ENCODE data around the gene ZDHHC17.

Gene ZDHHC17

DNA sequence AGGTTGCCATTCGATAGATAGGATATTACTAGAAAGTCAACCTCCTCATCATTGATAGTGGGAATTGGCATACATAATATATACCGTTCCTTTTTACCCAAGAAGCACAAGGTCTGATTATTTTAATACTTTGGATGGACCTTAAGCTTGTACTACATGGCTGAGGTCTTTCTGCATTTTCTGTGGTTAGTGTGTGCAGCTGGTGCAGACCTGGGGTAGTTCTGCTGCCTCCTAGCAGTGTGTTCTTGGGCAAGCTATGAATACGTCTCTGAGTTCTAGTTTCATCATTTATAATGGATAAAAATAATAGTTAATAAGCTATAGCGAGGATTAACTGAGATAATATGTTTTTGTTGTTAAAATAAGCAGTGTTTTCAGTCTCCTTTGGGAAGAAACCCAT is 2.2 kb downstream of the ZDHHC17 start:
- in situ Hi-C loops (cut with MboI; ENCODE audit: low sequenced_read_pairs): no loop called here

DNA sequence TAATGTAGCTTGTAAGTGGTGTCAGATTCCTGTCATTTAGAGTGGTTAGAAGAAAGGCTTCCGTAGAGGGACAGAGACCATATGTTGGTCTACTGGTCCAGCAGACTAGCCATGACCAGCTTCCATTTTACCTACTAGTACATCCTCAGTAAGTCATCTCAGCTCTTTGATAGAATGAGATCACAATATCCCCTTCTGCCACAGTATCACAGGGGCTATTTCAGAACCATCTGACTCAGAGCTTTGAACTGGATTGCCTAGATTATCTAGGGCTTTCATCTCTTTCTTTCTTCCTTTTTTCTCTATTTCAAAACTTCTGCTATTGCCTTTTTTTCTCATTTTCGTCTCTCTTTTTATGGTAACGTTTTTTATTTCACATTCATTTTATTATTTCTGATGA is 4.7 kb downstream of the ZDHHC17 start:
- in situ Hi-C loops (cut with MboI; ENCODE audit: low sequenced_read_pairs): no loop called here

DNA sequence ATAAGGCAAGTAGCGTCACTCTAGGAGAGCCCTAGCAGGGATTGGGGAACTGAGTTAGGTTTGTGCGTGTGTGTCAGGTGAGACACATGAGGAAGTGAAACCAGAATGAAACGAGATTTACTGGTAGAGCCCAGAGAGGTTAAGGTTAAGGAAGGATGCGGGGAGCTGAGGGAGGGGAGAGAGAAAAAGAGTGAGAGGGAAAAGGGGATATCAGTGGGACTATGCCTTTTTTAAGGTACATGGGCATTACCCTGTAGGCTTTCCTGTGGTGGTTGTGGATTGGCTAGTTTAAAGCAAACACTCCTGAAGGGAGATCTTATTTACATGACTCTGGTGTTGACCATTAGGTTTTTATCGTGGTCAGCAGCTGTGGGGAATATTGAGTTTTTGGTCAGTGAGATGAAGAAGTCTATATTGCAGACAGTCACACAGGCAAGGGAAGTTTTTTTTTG is 13.9 kb downstream of the ZDHHC17 start:
- in situ Hi-C loops (cut with MboI; ENCODE audit: low sequenced_read_pairs): loop anchor here (25.0 kb wide), 1 partner anchor 140 kb away; no protein-coding TSS in a partner anchor

DNA sequence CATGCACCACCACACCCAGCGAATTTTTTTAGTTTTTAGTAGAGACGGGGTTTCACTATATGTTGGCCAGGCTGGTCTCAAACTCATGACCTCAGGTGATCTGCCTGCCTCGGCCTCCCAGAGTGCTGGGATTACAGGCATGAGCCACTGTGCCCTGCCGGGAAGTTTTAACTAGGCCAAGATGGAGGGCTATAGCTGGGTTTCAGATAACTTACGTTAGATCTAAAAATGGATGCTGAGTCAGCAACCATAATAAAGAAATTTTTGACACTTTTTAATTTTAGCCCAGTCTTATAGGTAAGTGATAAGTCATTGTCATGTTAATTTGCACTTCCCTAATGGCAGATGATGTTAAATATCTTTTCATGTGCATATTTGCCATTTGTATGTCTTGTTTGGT is 14.4 kb downstream of the ZDHHC17 start:
- in situ Hi-C loops (cut with MboI; ENCODE audit: low sequenced_read_pairs): loop anchor here (25.0 kb wide), 1 partner anchor 141 kb away; no protein-coding TSS in a partner anchor

DNA sequence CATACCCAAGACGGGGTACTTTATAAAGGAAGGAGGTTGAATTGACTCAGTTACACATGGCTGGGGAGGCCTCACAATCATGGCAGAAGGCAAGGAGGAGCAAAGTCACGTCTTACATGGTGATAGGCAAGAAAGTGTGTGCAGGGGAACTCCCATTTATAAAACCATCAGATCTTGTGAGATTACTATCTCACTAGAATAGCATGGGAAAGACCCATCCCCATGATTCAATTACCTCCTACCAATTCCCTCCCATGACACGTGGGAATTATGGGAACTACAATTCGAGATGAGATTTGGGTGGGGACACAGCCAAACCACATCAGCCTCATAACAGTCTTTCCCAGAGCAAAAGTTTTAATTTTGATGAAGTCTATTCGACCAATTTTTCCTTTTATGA is 15.4 kb downstream of the ZDHHC17 start:
- in situ Hi-C loops (cut with MboI; ENCODE audit: low sequenced_read_pairs): loop anchor here (25.0 kb wide), 1 partner anchor 142 kb away; no protein-coding TSS in a partner anchor

DNA sequence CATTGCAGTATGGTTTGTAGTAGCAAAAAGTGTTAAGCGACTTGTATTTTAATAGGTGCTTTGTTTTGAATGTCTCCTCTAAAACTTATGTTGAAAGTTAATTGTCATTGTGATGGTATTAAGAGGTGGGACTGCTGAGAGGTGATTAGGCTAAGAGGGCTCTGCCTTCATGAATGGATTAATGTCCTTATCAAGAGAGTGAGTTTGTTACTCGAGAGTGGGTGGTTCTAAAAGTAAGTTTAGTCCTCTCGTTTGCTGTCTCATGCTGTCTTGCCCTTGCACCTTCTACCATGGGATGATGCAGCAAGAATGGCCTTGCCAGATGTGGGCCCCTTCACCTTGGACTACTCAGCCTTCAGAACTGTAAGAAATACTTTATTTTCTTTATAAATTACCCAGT is 17.4 kb downstream of the ZDHHC17 start:
- in situ Hi-C loops (cut with MboI; ENCODE audit: low sequenced_read_pairs): loop anchor here (25.0 kb wide), 1 partner anchor 144 kb away; no protein-coding TSS in a partner anchor

DNA sequence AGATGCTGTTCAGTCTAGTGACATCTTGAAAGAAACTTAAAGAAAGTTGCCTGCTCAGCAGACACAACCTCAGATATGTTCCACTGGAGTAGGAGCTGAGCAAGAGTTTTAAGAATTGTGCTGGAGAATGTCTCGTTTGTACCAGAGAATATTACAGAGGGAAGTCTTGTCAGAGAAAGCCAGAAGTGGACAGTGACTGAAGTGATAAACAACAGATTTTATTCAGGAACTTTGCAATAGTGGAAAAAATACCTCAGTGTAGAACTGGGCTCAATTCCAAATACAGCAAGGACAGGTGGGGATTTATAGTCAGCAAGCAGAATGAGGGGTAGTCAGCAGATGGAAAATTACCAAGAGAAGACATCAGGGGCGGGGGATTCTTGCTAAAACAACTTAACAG is 18.6 kb downstream of the ZDHHC17 start:
- in situ Hi-C loops (cut with MboI; ENCODE audit: low sequenced_read_pairs): loop anchor here (25.0 kb wide), 1 partner anchor 145 kb away; no protein-coding TSS in a partner anchor

DNA sequence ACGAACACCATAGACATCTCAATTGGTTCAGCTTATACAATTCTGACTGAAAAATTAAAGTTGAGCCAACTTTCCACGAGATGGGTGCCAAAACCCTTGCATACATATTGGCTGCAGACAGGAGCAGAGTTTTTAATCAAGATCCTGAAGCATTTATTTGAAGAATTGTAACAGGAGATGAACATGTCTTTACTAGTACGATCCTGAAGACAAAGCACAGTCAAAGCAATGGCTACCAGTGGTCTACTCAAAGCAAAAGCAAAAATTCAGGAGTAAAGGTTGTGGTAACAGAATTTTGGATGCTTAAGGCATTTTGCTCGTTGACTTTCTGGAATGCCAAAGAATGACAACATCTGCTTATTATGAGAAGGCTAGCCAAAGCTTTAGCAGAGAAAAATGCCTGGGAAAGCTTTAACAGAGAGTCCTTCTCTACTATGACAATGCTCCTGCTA is 20.7 kb downstream of the ZDHHC17 start:
- in situ Hi-C loops (cut with MboI; ENCODE audit: low sequenced_read_pairs): loop anchor here (25.0 kb wide), 1 partner anchor 147 kb away; no protein-coding TSS in a partner anchor

DNA sequence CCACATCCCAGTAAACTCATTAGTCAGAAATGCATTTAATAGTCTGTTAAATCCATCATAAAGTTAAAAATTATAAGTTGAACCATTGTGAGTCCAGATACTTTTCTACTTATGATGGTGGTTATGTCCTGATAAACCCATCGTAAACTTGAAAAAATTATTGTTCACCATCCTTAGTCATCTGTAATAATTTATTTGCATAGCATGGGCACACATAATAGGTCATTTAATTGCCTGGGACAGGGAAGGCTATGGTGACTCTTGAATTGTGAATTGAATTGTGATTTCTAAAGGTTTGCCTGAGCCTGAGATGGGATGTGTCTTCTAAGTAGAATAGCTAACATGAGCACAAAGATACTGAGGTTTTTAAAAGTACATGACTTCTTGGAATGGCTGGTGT is 21.5 kb downstream of the ZDHHC17 start:
- in situ Hi-C loops (cut with MboI; ENCODE audit: low sequenced_read_pairs): loop anchor here (25.0 kb wide), 1 partner anchor 148 kb away; no protein-coding TSS in a partner anchor

DNA sequence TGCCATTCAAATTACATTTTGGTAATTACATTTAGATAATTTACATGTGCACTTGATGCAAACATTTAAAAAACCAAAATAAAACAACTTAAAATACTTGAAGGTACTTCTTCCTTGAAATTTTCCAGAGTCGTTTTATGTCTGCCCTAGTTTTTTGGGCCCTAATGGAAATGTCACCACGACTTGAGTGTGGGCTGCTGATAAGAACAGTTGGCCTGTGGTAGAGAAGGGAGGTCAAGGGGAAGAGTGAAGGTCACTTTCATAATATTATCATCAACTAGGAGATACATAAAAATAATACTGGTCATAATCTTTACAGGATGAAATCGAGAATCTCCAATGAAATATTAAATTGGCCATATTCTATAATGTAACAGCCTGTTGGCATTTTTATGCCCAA is 23.1 kb downstream of the ZDHHC17 start:
- in situ Hi-C loops (cut with MboI; ENCODE audit: low sequenced_read_pairs): loop anchor here (25.0 kb wide), 1 partner anchor 150 kb away; no protein-coding TSS in a partner anchor

DNA sequence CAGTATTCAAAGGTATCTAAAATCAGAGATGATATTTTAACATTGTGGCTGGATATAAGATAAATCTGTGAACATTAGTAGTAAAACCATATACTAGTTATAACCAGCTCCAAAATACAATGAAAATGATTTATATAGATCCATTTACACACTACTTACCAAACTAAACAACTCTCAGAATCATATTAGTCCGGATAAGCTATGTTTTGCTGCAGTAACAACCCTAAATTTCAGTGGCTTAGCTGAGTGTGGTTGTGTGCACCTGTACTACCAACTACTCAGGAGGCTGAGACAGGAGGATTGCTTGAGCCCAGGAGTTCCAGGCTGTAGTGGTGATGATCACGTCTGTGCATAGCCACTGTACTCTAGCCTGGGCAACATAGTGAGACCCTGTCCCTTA is 23.8 kb downstream of the ZDHHC17 start:
- in situ Hi-C loops (cut with MboI; ENCODE audit: low sequenced_read_pairs): loop anchor here (25.0 kb wide), 1 partner anchor 150 kb away; no protein-coding TSS in a partner anchor

DNA sequence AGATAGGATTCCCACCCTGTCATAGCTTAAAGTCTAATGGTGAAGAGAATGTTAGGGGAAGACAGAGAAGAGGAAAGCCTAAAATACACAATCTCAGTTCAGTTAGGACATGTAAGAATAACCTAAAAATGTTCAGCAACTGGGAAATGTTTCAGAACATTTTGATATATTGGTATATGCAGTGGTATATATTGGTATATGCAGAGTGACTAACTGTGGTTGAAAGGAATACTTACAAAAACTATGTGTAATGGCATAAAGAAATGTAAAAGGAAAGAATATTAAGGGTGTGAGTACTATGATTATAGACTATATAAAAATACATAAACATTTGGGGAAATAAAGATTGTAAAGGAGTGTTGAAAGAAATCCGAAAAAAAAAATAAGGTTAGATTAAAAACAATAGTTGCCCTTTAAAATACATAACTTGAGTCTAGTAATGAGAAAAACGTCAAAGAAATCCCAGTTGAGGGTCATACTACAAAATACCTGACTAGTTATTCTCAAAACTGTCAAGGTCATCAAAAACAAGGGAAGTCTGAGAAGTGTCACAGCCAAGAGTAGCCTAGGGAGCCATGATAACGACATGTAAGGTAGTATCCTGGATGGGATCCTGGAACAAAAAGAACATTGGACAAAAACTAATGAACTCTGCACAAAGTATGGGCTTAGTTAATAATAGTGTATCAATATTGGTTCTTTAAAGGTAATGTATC is 25.6 kb downstream of the ZDHHC17 start:
- in situ Hi-C loops (cut with MboI; ENCODE audit: low sequenced_read_pairs): loop anchor here (25.0 kb wide), 1 partner anchor 152 kb away; no protein-coding TSS in a partner anchor

DNA sequence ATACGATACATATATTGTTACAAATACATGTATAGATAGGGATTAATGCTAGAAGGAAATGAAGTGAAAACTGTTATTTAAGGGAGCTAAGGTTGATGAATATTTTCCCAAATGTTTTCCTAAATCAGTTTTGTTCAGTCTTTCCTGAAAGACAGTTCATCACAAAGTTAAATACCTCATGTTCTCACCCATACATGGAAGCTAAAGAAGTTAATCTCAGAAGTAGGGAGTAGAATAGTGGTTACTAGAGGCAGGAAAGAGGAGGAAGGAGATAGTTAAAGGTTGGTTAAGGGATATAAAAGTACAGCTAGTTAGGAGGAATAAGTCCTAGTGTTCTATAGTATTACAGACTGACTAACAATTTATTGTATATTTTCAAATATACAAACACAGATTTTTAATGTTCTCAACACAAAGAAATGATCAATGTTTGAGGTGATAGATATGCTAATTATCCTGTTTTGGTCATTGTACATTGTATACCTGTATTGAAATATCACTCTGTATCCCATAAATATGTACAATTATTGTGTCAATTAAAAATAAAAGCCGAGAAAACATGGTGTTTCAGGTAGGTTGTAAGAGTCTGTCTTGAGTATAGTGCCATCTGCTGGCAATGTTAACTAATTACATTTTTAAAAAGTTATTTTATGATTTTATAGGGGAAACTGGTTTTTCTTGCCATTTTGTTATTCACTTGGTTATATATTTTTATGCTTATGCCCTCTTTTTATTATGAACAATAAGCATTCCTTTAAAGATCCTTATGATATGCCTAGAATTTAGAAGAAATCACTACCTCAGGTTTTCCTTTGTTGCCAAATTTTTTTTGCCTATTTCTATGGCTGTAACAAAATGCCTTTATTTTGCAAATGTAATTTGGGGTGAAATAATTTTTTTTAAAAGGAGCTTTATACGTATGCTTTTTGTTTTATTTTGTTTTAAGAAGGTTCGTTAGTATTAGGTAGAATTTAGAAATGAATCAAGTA is 26.9 kb downstream of the ZDHHC17 start:
- in situ Hi-C loops (cut with MboI; ENCODE audit: low sequenced_read_pairs): loop anchor here (25.0 kb wide), 1 partner anchor 154 kb away; no protein-coding TSS in a partner anchor

DNA sequence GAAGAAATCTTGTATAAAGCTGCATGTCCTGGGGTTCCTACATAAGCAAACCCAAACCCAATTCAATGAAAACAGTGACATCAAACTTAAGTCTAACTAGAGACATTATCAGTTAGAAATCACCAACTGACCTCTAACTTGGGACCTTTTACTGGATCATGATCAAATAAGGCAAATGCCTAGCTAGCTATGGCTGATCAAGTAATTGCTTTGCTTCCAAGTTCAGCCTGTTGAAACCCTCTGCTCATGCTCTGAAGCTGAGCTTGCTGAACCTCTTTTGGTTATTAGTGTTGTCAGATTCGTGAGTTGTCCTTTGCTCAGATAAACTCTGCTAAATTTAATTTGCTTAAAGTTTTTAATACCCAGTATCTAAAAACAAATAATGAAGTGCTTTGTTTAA is 28.9 kb downstream of the ZDHHC17 start:
- in situ Hi-C loops (cut with MboI; ENCODE audit: low sequenced_read_pairs): loop anchor here (25.0 kb wide), 1 partner anchor 156 kb away; no protein-coding TSS in a partner anchor

DNA sequence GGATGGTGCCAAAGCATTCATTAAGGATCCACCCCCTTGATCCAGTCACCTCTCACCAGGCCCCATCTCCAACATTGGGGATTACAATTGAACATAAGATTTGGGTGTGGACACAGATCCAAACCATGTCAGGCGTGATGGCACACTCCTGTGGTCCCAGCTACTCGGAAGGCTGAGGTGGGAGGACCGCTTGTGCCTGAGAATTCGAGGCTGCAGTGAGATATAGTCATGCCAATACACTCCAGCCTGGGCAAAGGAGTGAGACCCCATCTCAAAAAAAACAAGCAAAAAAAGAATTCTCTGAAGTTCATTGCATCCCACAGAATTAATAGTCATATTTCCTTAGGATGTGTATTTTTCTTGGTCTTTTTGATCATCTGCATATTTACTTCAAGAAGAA is 34.9 kb downstream of the ZDHHC17 start:
- in situ Hi-C loops (cut with MboI; ENCODE audit: low sequenced_read_pairs): loop anchor here (25.0 kb wide), 1 partner anchor 162 kb away; no protein-coding TSS in a partner anchor

DNA sequence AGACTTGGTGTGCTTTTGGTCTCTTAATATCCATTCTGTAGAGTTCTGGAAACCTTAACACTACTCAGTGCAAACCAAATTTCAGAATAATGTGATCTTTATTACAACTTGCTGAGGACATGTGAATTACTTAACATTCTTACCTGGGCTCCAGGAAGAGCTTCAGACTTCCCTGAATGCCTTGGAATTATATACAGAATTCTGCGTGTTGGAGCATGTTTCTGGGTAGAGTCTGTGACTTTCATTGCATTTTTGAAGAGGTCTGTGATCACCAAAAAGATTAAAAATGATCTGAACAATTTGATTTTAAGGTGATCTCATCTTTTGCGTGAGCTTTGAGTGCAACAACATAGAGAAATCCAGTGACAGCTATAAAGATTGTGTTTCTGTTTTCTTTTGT is 35.4 kb downstream of the ZDHHC17 start:
- in situ Hi-C loops (cut with MboI; ENCODE audit: low sequenced_read_pairs): loop anchor here (25.0 kb wide), 1 partner anchor 162 kb away; no protein-coding TSS in a partner anchor

DNA sequence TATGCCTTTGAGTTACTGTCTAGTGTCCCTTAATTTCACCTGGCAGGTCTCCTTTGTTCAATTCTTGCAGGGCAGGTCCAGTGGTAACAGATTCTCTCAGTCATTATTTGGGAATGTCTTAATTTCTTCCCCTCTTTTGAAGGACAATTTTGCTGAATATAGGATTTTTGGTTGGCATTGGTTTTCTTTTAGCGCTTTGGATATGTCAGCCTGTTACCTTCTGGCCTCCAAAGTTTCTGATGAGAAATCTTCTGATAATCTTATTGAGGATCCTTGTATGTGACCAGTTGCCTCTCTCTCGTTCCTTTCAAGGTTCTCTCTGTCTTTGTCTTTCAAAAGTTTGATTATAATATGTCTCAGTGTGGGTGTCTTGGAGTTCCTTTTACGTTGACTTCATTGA is 38.1 kb downstream of the ZDHHC17 start:
- in situ Hi-C loops (cut with MboI; ENCODE audit: low sequenced_read_pairs): no loop called here

DNA sequence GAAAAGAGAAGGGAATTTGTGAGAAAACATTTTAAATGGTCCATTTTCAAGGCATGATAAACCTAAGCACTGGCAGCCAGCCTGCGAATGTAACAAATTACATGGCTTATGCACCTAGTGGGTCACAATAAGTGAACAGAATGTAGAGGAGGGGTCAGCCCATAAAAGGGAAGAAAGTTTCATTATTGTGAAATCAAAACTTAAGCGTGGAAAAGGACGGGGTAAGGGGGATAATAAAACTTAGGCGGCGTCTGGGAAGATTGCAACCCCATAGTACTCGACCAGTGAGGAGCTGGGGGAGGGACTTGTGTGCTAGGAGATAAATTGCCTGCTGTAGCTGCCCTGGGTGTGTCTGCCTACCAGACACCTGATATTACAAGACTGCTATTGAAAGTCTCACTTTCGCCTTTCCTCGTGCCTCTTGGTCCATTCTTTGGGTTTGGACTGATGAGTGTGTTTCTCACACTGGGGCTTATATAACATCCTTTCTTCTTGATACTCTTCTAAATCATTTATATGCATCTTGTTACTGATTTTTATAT is 40.6 kb downstream of the ZDHHC17 start:
- in situ Hi-C loops (cut with MboI; ENCODE audit: low sequenced_read_pairs): no loop called here

DNA sequence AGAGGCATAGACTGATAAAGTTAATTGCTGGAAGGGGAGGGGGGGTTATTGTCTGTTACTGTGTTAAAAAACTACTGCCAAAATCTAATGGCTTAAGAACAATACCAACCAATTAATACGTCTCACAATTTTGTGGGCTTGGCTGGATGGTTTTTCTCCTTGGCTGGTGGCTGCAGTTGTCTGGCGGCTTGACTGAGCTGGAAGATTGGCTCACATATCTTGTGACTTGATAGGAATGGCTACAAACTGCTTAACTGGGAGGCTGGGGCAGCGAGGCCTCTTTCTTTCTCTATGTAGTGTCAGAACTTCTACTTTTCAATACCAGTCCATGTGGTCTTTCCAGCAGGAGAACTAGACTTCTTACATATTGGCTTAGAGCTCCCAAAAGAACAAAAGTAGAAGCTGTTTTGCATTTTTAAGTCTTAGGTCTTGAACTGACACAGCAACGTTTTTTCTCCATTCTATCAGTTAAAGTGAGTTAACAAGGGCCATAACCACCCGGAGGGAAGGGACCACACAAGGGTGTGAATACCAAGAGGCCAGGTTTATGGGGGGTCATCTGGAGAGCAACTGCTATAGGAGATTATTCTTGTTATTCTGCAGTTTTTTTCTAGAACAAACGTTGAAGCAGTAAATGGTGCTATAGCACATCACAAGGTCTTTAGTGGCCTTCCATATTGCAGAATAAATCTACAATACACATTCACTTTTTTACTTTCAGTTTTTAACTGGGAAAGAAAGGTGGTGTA is 46.9 kb downstream of the ZDHHC17 start:
- in situ Hi-C loops (cut with MboI; ENCODE audit: low sequenced_read_pairs): no loop called here

DNA sequence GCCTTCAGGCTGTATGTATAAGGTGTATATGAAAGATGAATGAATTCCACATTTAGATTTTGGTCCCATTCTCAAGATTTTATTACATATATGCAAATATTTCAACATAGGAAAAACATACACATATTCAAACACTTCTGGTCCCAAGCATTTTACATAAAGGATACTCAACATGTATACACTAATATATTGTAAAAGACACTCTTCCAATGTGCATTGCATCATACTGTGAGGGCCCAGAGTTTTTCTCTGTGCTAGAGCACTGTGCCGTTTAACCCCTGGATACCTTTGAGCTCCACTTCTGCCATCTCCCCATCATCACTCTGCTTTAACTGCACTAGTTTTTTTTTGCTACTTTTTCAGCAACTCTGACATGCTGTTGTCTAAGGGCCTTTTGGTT is 48.1 kb downstream of the ZDHHC17 start:
- in situ Hi-C loops (cut with MboI; ENCODE audit: low sequenced_read_pairs): no loop called here
